CD8-positive, alpha-beta memory T cell (primary cell): Measurements from ENCODE around the gene MC3R. TPM values are rescaled to one million over a fixed set of nuclear protein-coding genes. Genes with fewer than 3 reads are reported as not detected.
A peak's percentile ranks its signal among the peaks of the same experiment; 100 is the strongest.

ENCODE experiments used
- CTCF ChIA-PET: fragments of 350-600 bp; sonication (Branson Sonifier 250); formaldehyde crosslinking; loops from one replicate; lab custom pipeline; 2021; ENCODE audit warnings: antibody characterized with exemption; lab: Charles Lee
- POLR2A ChIA-PET: fragments of 350-600 bp; sonication (Branson Sonifier 250); formaldehyde crosslinking; loops from one replicate; lab custom pipeline; 2021; ENCODE audit warnings: antibody characterized with exemption; lab: Charles Lee
- DNase-seq, 5 donors: peaks; one replicate each; pipeline versions ENCODE4 v3.0.0 to v3.0.0-alpha.2; 2020 to 2022; ENCODE audit warnings: mixed read lengths in 1 of 5
- H3K27ac ChIP-seq: one replicate; pipeline ENCODE4 v1.7.0; 2013; ENCODE audit warnings: low read depth, mild to moderate bottlenecking, low read length, moderate library complexity
- H3K27me3 ChIP-seq: 2 replicates; pipeline ENCODE4 v1.7.0; 2013; ENCODE audit warnings: low read length, mild to moderate bottlenecking; ENCODE audit not compliant: insufficient read depth, poor library complexity, severe bottlenecking
- H3K36me3 ChIP-seq: 2 replicates; pipeline ENCODE4 v1.7.0; 2013; ENCODE audit warnings: mild to moderate bottlenecking, low read length, moderate library complexity; ENCODE audit not compliant: insufficient read depth
- H3K4me1 ChIP-seq: 2 replicates; pipeline ENCODE4 v1.7.0; 2013; ENCODE audit warnings: mild to moderate bottlenecking, low read length, moderate library complexity; ENCODE audit not compliant: insufficient read depth
- H3K4me3 ChIP-seq: 2 replicates; pipeline ENCODE4 v1.7.0; 2013; ENCODE audit warnings: mild to moderate bottlenecking, low read length
- H3K9me3 ChIP-seq: 2 replicates; pipeline ENCODE4 v1.7.0; 2013; ENCODE audit warnings: mild to moderate bottlenecking, low read length
- H3K27ac Mint-ChIP-seq, 8 donors: one replicate each; pipeline ENCODE4 v1.8.0; 2020 to 2021; ENCODE audit warnings: mixed read lengths in 8 of 8, mild to moderate bottlenecking in 6 of 8, inconsistent platforms in 3 of 8, moderate library complexity in 3 of 8
- H3K27me3 Mint-ChIP-seq, 2 donors: one replicate each; pipeline ENCODE4 v1.8.0; 2020 to 2021; ENCODE audit warnings: mixed read lengths in 2 of 2, mild to moderate bottlenecking in 1 of 2, moderate library complexity in 1 of 2
- H3K36me3 Mint-ChIP-seq, 3 donors: one replicate each; pipeline ENCODE4 v1.8.0; 2020 to 2021; ENCODE audit warnings: mixed read lengths in 3 of 3, inconsistent platforms in 1 of 3, mild to moderate bottlenecking in 1 of 3
- H3K4me1 Mint-ChIP-seq, 3 donors: one replicate each; pipeline ENCODE4 v1.8.0; 2020 to 2021; ENCODE audit warnings: mixed read lengths in 3 of 3, inconsistent platforms in 1 of 3, mild to moderate bottlenecking in 1 of 3
- H3K4me3 Mint-ChIP-seq, 7 donors: one replicate each; pipeline ENCODE4 v1.8.0; 2020 to 2021; ENCODE audit warnings: mixed read lengths in 7 of 7, mild to moderate bottlenecking in 6 of 7, moderate library complexity in 4 of 7, inconsistent platforms in 2 of 7
- H3K9me3 Mint-ChIP-seq, 5 donors: one replicate each; pipeline ENCODE4 v1.8.0; 2020 to 2022; ENCODE audit warnings: mixed read lengths in 5 of 5, mild to moderate bottlenecking in 3 of 5, moderate library complexity in 2 of 5, inconsistent platforms in 1 of 5
- polyA plus RNA-seq: library from polyadenylated mRNA; unstranded; fragments of 300-500 nt; fragmentation: Illumina TruSeq; gene quantifications from one replicate; pipeline ENCODE4 v1.2.3, GENCODE V29; 2021
- total RNA-seq, 2 experiments: library from RNA; stranded (reverse); gene quantifications; one replicate each; pipeline ENCODE4 v1.2.3, GENCODE V29; 2021

MC3R gene
- total RNA-seq (not detected), polyA plus RNA-seq (not detected)

- Histone ChIP-seq H3K36me3 (no peaks in the 10 kb centered on the region), H3K4me3 (no peak within 1 kb of the TSS), H3K27me3 (no peaks in the 10 kb centered on the region), H3K9me3 (no peaks in the 10 kb centered on the region), H3K27ac (no peak within 1 kb of the TSS), H3K4me1 (no peaks in the 10 kb centered on the region)
- POLR2A ChIA-PET = no interaction called here
- Mint-ChIP-seq H3K9me3 (no peaks in the 10 kb centered on the region), H3K4me3 (peak within 1 kb of the TSS in 1 of 7 donors; percentile 67), H3K27ac (peak within 1 kb of the TSS in 2 of 8 donors; percentile 8 to 16), H3K4me1 (no peaks in the 10 kb centered on the region), H3K27me3 (peaks cover 7 to 54% of the 10 kb centered on the region in 2 donors), H3K36me3 (no peaks in the 10 kb centered on the region)
- CTCF ChIA-PET = interaction anchor here (1.4 kb wide), 1 partner anchor 9 kb away, joined by 3 read pairs; no protein-coding TSS in a partner anchor
- DNase-seq = peak in 3 of 5 donors; percentile 3 to 7 (median 6)
Observed at GRCh38 chr20:56247954-56248782, at the start of gene MC3R. Gene MC3R, plus strand, starts transcription at chr20:56248732. Its CDS starts 112 bp downstream, at chr20:56248844.

DNA sequence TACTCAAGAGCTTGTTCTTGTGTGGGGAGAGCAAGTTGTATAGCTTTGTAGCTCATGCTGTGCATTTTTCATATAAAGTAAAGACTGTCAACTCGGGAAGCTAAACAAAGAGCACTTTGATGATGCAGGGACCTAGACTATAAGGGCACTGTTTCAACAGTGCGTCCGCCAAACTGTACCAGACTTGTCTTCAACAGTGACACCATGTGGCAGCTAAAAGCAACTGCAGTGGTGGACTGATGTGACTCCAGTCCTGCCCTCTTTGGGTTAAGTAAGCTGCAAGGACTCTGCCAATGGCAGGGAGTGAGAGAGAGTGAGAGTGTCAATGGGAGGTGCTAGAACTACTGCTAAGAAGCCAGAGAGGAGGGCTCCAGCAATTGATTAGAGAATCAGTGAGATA, 48.1 kb upstream of the MC3R start:
- no peak for DNase-seq
- Histone ChIP-seq H3K4me1 (no peaks in the 10 kb centered on the region), H3K27me3 (no peaks in the 10 kb centered on the region), H3K4me3 (no peak overlapping the region), H3K27ac (no peak overlapping the region), H3K36me3 (no peaks in the 10 kb centered on the region), H3K9me3 (peaks cover 4% of the 10 kb centered on the region)
- ChIA-PET POLR2A (no interaction called here), CTCF (no interaction called here)
- Mint-ChIP-seq H3K9me3 (peaks cover 11 to 22% (median 16%) of the 10 kb centered on the region in 5 donors), H3K27ac (no peak overlapping the region), H3K27me3 (peaks cover 2 to 3% of the 10 kb centered on the region in 2 donors), H3K4me1 (no peaks in the 10 kb centered on the region), H3K36me3 (no peaks in the 10 kb centered on the region), H3K4me3 (no peak overlapping the region)

- Histone ChIP-seq H3K27ac (no peak overlapping the region), H3K4me1 (no peaks in the 10 kb centered on the region), H3K27me3 (no peaks in the 10 kb centered on the region), H3K9me3 (peaks cover 4% of the 10 kb centered on the region), H3K4me3 (no peak overlapping the region), H3K36me3 (no peaks in the 10 kb centered on the region)
- Mint-ChIP-seq H3K36me3 (no peaks in the 10 kb centered on the region), H3K27ac (no peak overlapping the region), H3K9me3 (peaks cover 11 to 22% (median 13%) of the 10 kb centered on the region in 5 donors), H3K4me3 (no peak overlapping the region), H3K27me3 (peaks cover 0 to 6% of the 10 kb centered on the region in 2 donors), H3K4me1 (no peaks in the 10 kb centered on the region)
- POLR2A ChIA-PET = no interaction called here
- DNase-seq = no peak
- CTCF ChIA-PET = no interaction called here
Observed at GRCh38 chr20:56202493-56203077, 45.9 kb upstream of the MC3R start.

GRCh38 chr20:56204206-56204605, 44.3 kb upstream of the MC3R start:
- CTCF ChIA-PET = no interaction called here
- H3K27me3 Mint-ChIP-seq = peaks cover 0 to 9% of the 10 kb centered on the region in 2 donors
- no peak overlapping the region for H3K27ac Mint-ChIP-seq
- DNase-seq = no peak
- no peaks in the 10 kb centered on the region for H3K36me3 Mint-ChIP-seq
- no peaks in the 10 kb centered on the region for H3K36me3 ChIP-seq
- H3K4me3 Mint-ChIP-seq = no peak overlapping the region
- no peaks in the 10 kb centered on the region for H3K4me1 Mint-ChIP-seq
- POLR2A ChIA-PET = no interaction called here
- H3K9me3 Mint-ChIP-seq = peaks cover 11 to 18% (median 13%) of the 10 kb centered on the region in 5 donors
- no peak overlapping the region for H3K27ac ChIP-seq
- no peaks in the 10 kb centered on the region for H3K4me1 ChIP-seq
- no peaks in the 10 kb centered on the region for H3K27me3 ChIP-seq
- H3K4me3 ChIP-seq = no peak overlapping the region
- H3K9me3 ChIP-seq = peaks cover 4% of the 10 kb centered on the region

DNA sequence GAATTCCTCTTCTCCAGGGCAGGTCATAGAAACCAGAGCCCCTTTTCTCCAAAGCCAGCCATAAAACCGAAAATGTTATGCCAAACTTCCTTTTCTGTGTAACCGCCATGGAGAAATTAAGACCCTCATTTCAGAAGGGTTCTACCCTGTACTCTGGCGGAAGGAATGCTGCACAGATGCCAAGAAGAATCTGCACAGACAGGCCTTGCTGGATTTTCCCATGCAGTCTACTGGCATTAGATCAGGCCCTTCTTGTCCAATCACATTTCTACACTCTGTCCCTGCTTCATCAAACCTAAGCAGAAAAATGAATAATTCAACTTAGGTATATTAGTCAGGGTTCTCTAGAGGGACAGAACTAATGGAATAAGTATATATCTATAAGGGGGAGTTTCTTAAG, 43.2 kb upstream of the MC3R start:
- CTCF ChIA-PET = no interaction called here
- peaks cover 0 to 12% of the 10 kb centered on the region in 2 donors for H3K27me3 Mint-ChIP-seq
- Histone ChIP-seq H3K4me3 (no peak overlapping the region), H3K9me3 (no peaks in the 10 kb centered on the region), H3K27me3 (no peaks in the 10 kb centered on the region), H3K27ac (no peak overlapping the region), H3K4me1 (no peaks in the 10 kb centered on the region), H3K36me3 (no peaks in the 10 kb centered on the region)
- no peak overlapping the region for H3K27ac Mint-ChIP-seq
- no peaks in the 10 kb centered on the region for H3K4me1 Mint-ChIP-seq
- H3K36me3 Mint-ChIP-seq = no peaks in the 10 kb centered on the region
- H3K9me3 Mint-ChIP-seq = peaks cover 4 to 9% (median 7%) of the 10 kb centered on the region in 5 donors
- H3K4me3 Mint-ChIP-seq = no peak overlapping the region
- POLR2A ChIA-PET = no interaction called here
- no peak for DNase-seq

GRCh38 chr20:56207656-56208055, 40.9 kb upstream of the MC3R start:
- H3K9me3 ChIP-seq = no peaks in the 10 kb centered on the region
- Mint-ChIP-seq H3K9me3 (peaks cover 0 to 2% (median 0%) of the 10 kb centered on the region in 5 donors), H3K4me1 (no peaks in the 10 kb centered on the region), H3K27ac (no peak overlapping the region), H3K36me3 (no peaks in the 10 kb centered on the region), H3K27me3 (peaks cover 8 to 12% of the 10 kb centered on the region in 2 donors), H3K4me3 (no peak overlapping the region)
- H3K4me1 ChIP-seq = no peaks in the 10 kb centered on the region
- H3K36me3 ChIP-seq = no peaks in the 10 kb centered on the region
- POLR2A ChIA-PET = no interaction called here
- H3K4me3 ChIP-seq = no peak overlapping the region
- CTCF ChIA-PET = no interaction called here
- no peaks in the 10 kb centered on the region for H3K27me3 ChIP-seq
- no peak overlapping the region for H3K27ac ChIP-seq
- DNase-seq = no peak

DNA sequence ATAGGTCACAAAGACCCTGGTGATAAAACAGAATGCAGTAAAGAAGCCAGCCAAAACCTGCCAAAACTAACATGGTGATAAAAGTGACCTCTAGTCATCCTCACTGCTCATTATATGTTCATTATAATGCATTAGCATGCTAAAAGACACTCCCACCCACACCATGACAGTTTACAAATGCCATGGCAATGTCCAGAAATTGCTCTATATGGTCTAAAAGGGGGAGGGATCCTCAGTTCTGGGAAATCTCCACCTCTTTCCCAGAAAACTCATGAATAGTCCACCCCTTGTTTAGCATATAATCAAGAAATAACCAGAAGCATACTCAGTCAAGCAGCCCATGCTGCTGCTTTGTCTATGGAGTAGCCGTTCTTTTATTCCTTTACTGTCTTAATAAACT, 40.4 kb upstream of the MC3R start:
- H3K9me3 Mint-ChIP-seq = peaks cover 0 to 2% (median 0%) of the 10 kb centered on the region in 5 donors
- CTCF ChIA-PET = no interaction called here
- no peaks in the 10 kb centered on the region for H3K4me1 ChIP-seq
- no peak overlapping the region for H3K27ac ChIP-seq
- H3K4me1 Mint-ChIP-seq = no peaks in the 10 kb centered on the region
- POLR2A ChIA-PET = no interaction called here
- DNase-seq = no peak
- no peaks in the 10 kb centered on the region for H3K9me3 ChIP-seq
- H3K27me3 Mint-ChIP-seq = peaks cover 9 to 12% of the 10 kb centered on the region in 2 donors
- H3K27ac Mint-ChIP-seq = no peak overlapping the region
- H3K4me3 Mint-ChIP-seq = no peak overlapping the region
- H3K27me3 ChIP-seq = no peaks in the 10 kb centered on the region
- no peak overlapping the region for H3K4me3 ChIP-seq
- H3K36me3 ChIP-seq = no peaks in the 10 kb centered on the region
- H3K36me3 Mint-ChIP-seq = no peaks in the 10 kb centered on the region

DNA sequence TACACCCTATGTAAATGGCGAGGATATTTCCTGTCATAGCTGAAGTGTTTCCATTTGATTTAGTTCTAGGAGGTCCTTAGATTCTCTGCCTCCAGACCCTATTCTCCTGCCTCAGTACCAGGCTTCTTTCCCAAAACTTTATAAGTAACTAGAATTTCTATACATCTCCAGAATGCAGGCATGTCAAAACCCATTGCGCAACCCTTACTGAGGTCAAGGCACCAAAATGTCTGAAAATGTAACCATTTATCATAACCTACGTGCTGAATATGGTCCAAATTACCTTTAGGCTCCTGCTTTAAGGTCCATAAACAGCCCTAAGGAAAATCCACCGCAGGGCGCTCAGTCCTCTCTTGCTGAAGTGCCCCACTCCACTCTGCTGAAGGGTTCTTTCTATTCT, 37.5 kb upstream of the MC3R start:
- Mint-ChIP-seq H3K36me3 (no peaks in the 10 kb centered on the region), H3K27ac (no peak overlapping the region), H3K9me3 (peaks cover 0 to 2% (median 0%) of the 10 kb centered on the region in 5 donors), H3K4me3 (no peak overlapping the region), H3K4me1 (no peaks in the 10 kb centered on the region), H3K27me3 (peaks cover 13% of the 10 kb centered on the region in 2 donors)
- DNase-seq = no peak
- H3K27ac ChIP-seq = no peak overlapping the region
- no peak overlapping the region for H3K4me3 ChIP-seq
- no peaks in the 10 kb centered on the region for H3K36me3 ChIP-seq
- H3K9me3 ChIP-seq = no peaks in the 10 kb centered on the region
- no peaks in the 10 kb centered on the region for H3K4me1 ChIP-seq
- H3K27me3 ChIP-seq = no peaks in the 10 kb centered on the region
- POLR2A ChIA-PET = no interaction called here
- CTCF ChIA-PET = no interaction called here
